Karpas-422 (cell line): ENCODE results near the gene FBXL17. TPM values are rescaled to one million over a fixed set of nuclear protein-coding genes. Genes with fewer than 3 reads are reported as not detected.

Experiments used
- DNase-seq: peaks from one replicate; pipeline ENCODE4 v3.0.0-alpha.2; 2015
- H2AFZ ChIP-seq: fragments of 200-600 bp; sonication (generic); 2 replicates; pipeline ENCODE4 v1.6.1; 2014; ENCODE audit warnings: antibody characterized with exemption, low read length, mixed read lengths
- H3K27ac ChIP-seq: fragments of 200-600 bp; sonication (generic); 2 replicates; pipeline ENCODE4 v1.5.1; 2014; ENCODE audit warnings: mild to moderate bottlenecking, low read length, moderate library complexity
- H3K27me3 ChIP-seq: fragments of 200-600 bp; sonication (generic); 2 replicates; pipeline ENCODE4 v1.6.1; 2014; ENCODE audit warnings: low read length, mixed read lengths
- H3K36me3 ChIP-seq: fragments of 200-600 bp; sonication (generic); 2 replicates; pipeline ENCODE4 v1.6.1; 2014; ENCODE audit warnings: low read length, mixed read lengths; ENCODE audit not compliant: insufficient read depth
- H3K4me1 ChIP-seq: fragments of 200-600 bp; sonication (generic); 2 replicates; pipeline ENCODE4 v1.6.1; 2014; ENCODE audit warnings: mild to moderate bottlenecking, low read length, mixed read lengths
- H3K4me2 ChIP-seq: fragments of 200-600 bp; sonication (generic); 2 replicates; pipeline ENCODE4 v1.6.1; 2014; ENCODE audit warnings: low read length, low read depth, mild to moderate bottlenecking; ENCODE audit not compliant: poor library complexity, severe bottlenecking
- H3K4me3 ChIP-seq: fragments of 200-600 bp; sonication (generic); 2 replicates; pipeline ENCODE4 v1.5.1; 2014; ENCODE audit warnings: mild to moderate bottlenecking, antibody characterized with exemption, low read length, mixed read lengths
- H3K79me2 ChIP-seq: fragments of 200-600 bp; sonication (generic); 2 replicates; pipeline ENCODE4 v1.6.1; 2014; ENCODE audit warnings: mild to moderate bottlenecking, low read length, mixed read lengths
- H3K9ac ChIP-seq: fragments of 200-600 bp; sonication (generic); 2 replicates; pipeline ENCODE4 v1.6.0; 2014; ENCODE audit warnings: low read length
- H3K9me2 ChIP-seq: fragments of 200-600 bp; sonication (generic), shearing (Covaris generic); replicated peaks from 2 replicates; pipeline ENCODE4 v1.6.0; 2014; ENCODE audit warnings: mild to moderate bottlenecking, low read length, moderate library complexity; ENCODE audit not compliant: insufficient read depth
- H3K9me3 ChIP-seq: fragments of 300-700, 200-600 bp; sonication (generic); 2 replicates; pipeline ENCODE4 v1.6.1; 2014; ENCODE audit warnings: low read length, mixed read lengths
- H4K20me1 ChIP-seq: fragments of 200-600 bp; sonication (generic); 2 replicates; pipeline ENCODE4 v1.6.1; 2014; ENCODE audit warnings: mild to moderate bottlenecking, antibody characterized with exemption, low read length, low read depth; ENCODE audit not compliant: insufficient read depth
- total RNA-seq: library from RNA; depleted of rRNA; stranded (reverse); fragments of >200 nt; shearing (Covaris generic); gene quantifications from 2 replicates; pipeline ENCODE4 v1.2.3, GENCODE V29; 2014; ENCODE audit warnings: low replicate concordance

The FBXL17 gene
- total RNA-seq, 1 experiment from 2014 or later, result 26.9 TPM

- Histone ChIP-seq H2AFZ (no peak overlapping the region), H3K9ac (no peak overlapping the region), H3K4me1 (peaks cover 10% of the 10 kb centered on the region), H4K20me1 (no peaks in the 10 kb centered on the region), H3K9me2 (no peaks in the 10 kb centered on the region), H3K79me2 (peaks cover 13% of the 10 kb centered on the region), H3K4me3 (no peak overlapping the region), H3K27ac (no peak overlapping the region), H3K27me3 (no peaks in the 10 kb centered on the region), H3K9me3 (no peaks in the 10 kb centered on the region), H3K4me2 (no peak overlapping the region), H3K36me3 (no peaks in the 10 kb centered on the region)
- no peak for DNase-seq
These were observed 60.6 kb downstream of the FBXL17 start for GRCh38 chr5:108321341-108321740.

GRCh38 chr5:108320231-108320630, 61.7 kb downstream of the FBXL17 start:
- Histone ChIP-seq H2AFZ (no peak overlapping the region; the same call in 1 of the 2 replicates), H3K4me1 (peaks cover 10% of the 10 kb centered on the region), H4K20me1 (no peaks in the 10 kb centered on the region), H3K9ac (no peak overlapping the region), H3K9me2 (no peaks in the 10 kb centered on the region), H3K9me3 (no peaks in the 10 kb centered on the region), H3K79me2 (peaks cover 8% of the 10 kb centered on the region), H3K4me3 (no peak overlapping the region), H3K4me2 (no peak overlapping the region), H3K36me3 (no peaks in the 10 kb centered on the region), H3K27ac (no peak overlapping the region), H3K27me3 (no peaks in the 10 kb centered on the region)
- DNase-seq, result no peak

- H3K4me1 ChIP-seq, result peaks cover 10% of the 10 kb centered on the region
- no peak for DNase-seq
- H3K9me2 ChIP-seq, result no peaks in the 10 kb centered on the region
- H3K27ac ChIP-seq, result no peak overlapping the region
- H3K4me2 ChIP-seq, result no peak overlapping the region
- no peaks in the 10 kb centered on the region for H3K9me3 ChIP-seq
- no peaks in the 10 kb centered on the region for H3K27me3 ChIP-seq
- H2AFZ ChIP-seq, result no peak overlapping the region
- peaks cover 4% of the 10 kb centered on the region for H3K79me2 ChIP-seq
- no peaks in the 10 kb centered on the region for H4K20me1 ChIP-seq
- H3K4me3 ChIP-seq, result no peak overlapping the region
- no peak overlapping the region for H3K9ac ChIP-seq
- H3K36me3 ChIP-seq, result no peaks in the 10 kb centered on the region
These were observed 66.1 kb downstream of the FBXL17 start for GRCh38 chr5:108315829-108316228.

GRCh38 chr5:108312258-108312657, 69.6 kb downstream of the FBXL17 start:
- Histone ChIP-seq H3K79me2 (no peaks in the 10 kb centered on the region), H3K4me1 (no peaks in the 10 kb centered on the region), H3K27ac (no peak overlapping the region), H3K9me2 (no peaks in the 10 kb centered on the region), H3K4me3 (no peak overlapping the region), H3K9ac (no peak overlapping the region), H3K27me3 (no peaks in the 10 kb centered on the region), H3K4me2 (no peak overlapping the region), H4K20me1 (no peaks in the 10 kb centered on the region), H3K36me3 (no peaks in the 10 kb centered on the region), H2AFZ (no peak overlapping the region), H3K9me3 (no peaks in the 10 kb centered on the region)
- no peak for DNase-seq

- no peaks in the 10 kb centered on the region for H4K20me1 ChIP-seq
- no peaks in the 10 kb centered on the region for H3K27me3 ChIP-seq
- no peak overlapping the region for H3K4me2 ChIP-seq
- H2AFZ ChIP-seq, result no peak overlapping the region
- no peaks in the 10 kb centered on the region for H3K9me2 ChIP-seq
- H3K79me2 ChIP-seq, result no peaks in the 10 kb centered on the region
- H3K4me1 ChIP-seq, result no peaks in the 10 kb centered on the region
- H3K9me3 ChIP-seq, result no peaks in the 10 kb centered on the region
- H3K27ac ChIP-seq, result no peak overlapping the region
- no peak for DNase-seq
- H3K36me3 ChIP-seq, result no peaks in the 10 kb centered on the region
- no peak overlapping the region for H3K9ac ChIP-seq
- H3K4me3 ChIP-seq, result no peak overlapping the region
These were observed 70.2 kb downstream of the FBXL17 start for GRCh38 chr5:108311682-108312081.

- no peak overlapping the region for H3K27ac ChIP-seq
These were observed 78.3 kb downstream of the FBXL17 start for GRCh38 chr5:108303611-108304010.

GRCh38 chr5:108303086-108303485, 78.8 kb downstream of the FBXL17 start:
- H3K9me3 ChIP-seq, result no peaks in the 10 kb centered on the region
- H2AFZ ChIP-seq, result no peak overlapping the region
- no peaks in the 10 kb centered on the region for H4K20me1 ChIP-seq
- no peak for DNase-seq
- H3K4me3 ChIP-seq, result no peak overlapping the region
- H3K27me3 ChIP-seq, result no peaks in the 10 kb centered on the region
- H3K27ac ChIP-seq, result no peak overlapping the region
- H3K9me2 ChIP-seq, result no peaks in the 10 kb centered on the region
- no peak overlapping the region for H3K9ac ChIP-seq
- H3K79me2 ChIP-seq, result no peaks in the 10 kb centered on the region
- no peak overlapping the region for H3K4me2 ChIP-seq
- H3K36me3 ChIP-seq, result no peaks in the 10 kb centered on the region
- peaks cover 6% of the 10 kb centered on the region; the same call in 1 of the 2 replicates for H3K4me1 ChIP-seq

More at GRCh38 chr5:108303611-108304010, 78.3 kb downstream of the FBXL17 start:
- Histone ChIP-seq H3K4me2 (no peak overlapping the region), H3K4me3 (no peak overlapping the region), H3K79me2 (no peaks in the 10 kb centered on the region), H3K9me2 (no peaks in the 10 kb centered on the region), H3K27me3 (no peaks in the 10 kb centered on the region), H3K4me1 (peaks cover 6% of the 10 kb centered on the region; the same call in 1 of the 2 replicates), H3K36me3 (no peaks in the 10 kb centered on the region), H3K9ac (no peak overlapping the region), H2AFZ (no peak overlapping the region), H3K9me3 (no peaks in the 10 kb centered on the region), H4K20me1 (no peaks in the 10 kb centered on the region)
- DNase-seq, result no peak

GRCh38 chr5:108297042-108297601, 84.8 kb downstream of the FBXL17 start:
- Histone ChIP-seq H3K79me2 (0 out of 2 replicates have a peak, but pooled peaks cover 3% of the 10 kb centered on the region), H3K4me3 (no peak overlapping the region)

More at GRCh38 chr5:108297042-108297601, 84.8 kb downstream of the FBXL17 start:
- no peak for DNase-seq
- Histone ChIP-seq H3K27me3 (no peaks in the 10 kb centered on the region), H3K9me2 (no peaks in the 10 kb centered on the region), H2AFZ (no peak overlapping the region), H3K9me3 (no peaks in the 10 kb centered on the region), H3K4me1 (peaks cover 6% of the 10 kb centered on the region; the same call in 1 of the 2 replicates), H3K27ac (no peak overlapping the region), H3K36me3 (no peaks in the 10 kb centered on the region), H3K9ac (no peak overlapping the region), H3K4me2 (no peak overlapping the region), H4K20me1 (no peaks in the 10 kb centered on the region)
